Progenitor cell of endocrine pancreas (in vitro differentiated cells): ENCODE measurements around the gene HS6ST3. TPM values are rescaled to one million over a fixed set of nuclear protein-coding genes. Genes with fewer than 3 reads are reported as not detected.
"Not testable (repeated sequence)": the region's sequence is repeated elsewhere in the genome, so short reads cannot be mapped to it uniquely, and the experiment has no call there.

ENCODE experiments used
- DNase-seq: peaks from one replicate; pipeline ENCODE4 v3.0.0; 2021; ENCODE audit warnings: low spot score; ENCODE audit not compliant: unreplicated experiment
- H3K27ac Mint-ChIP-seq: 2 replicates; pipeline ENCODE4 v1.8.0; 2021; ENCODE audit warnings: mild to moderate bottlenecking, moderate library complexity, mixed read lengths
- H3K27me3 Mint-ChIP-seq: 2 replicates; pipeline ENCODE4 v1.8.0; 2021; ENCODE audit warnings: mixed read lengths
- H3K36me3 Mint-ChIP-seq: 2 replicates; pipeline ENCODE4 v1.8.0; 2022; ENCODE audit warnings: mixed read lengths; ENCODE audit not compliant: insufficient read depth
- H3K4me1 Mint-ChIP-seq: 2 replicates; pipeline ENCODE4 v1.8.0; 2021; ENCODE audit warnings: low read depth, mixed read lengths
- H3K4me3 Mint-ChIP-seq: 2 replicates; pipeline ENCODE4 v1.8.0; 2021; ENCODE audit warnings: low read depth, mild to moderate bottlenecking, moderate library complexity, mixed read lengths
- H3K9me3 Mint-ChIP-seq: 2 replicates; pipeline ENCODE4 v1.8.0; 2021; ENCODE audit warnings: low read depth, mixed read lengths
- total RNA-seq: library from RNA; stranded (reverse); gene quantifications from 2 replicates; pipeline ENCODE4 v1.2.1, GENCODE V29; 2021
- TF ChIP-seq, protein P1 (sequence below): fragments of 200-600 bp; sonication (generic); IDR thresholded peaks from one replicate; pipeline ENCODE4 v1.5.0; 2021; ENCODE audit warnings: antibody characterized with exemption, mild to moderate bottlenecking; ENCODE audit not compliant: unreplicated experiment

Gene HS6ST3
- total RNA-seq, 1 donor from 2014 or later = 0.84 TPM

DNA sequence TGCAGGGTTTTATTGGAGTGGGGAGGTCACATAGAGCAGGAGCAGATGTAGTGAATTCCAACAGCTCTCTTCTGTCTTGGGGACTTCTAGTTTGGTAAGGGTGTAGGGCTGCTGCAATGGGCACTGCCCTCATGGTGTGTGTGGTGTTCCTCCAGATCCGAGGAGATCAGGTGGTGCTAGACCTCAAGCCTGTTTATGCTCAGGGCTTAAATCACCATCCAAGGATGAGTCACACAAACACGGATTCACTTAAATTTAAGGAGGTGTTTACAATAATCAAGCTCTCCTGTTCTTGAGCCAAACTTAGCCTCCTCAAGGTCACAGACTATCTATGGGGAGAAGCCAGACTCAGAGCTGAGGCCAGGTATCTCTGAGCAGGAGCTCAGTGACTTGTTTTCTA is 23.0 kb downstream of the HS6ST3 start:
- H3K9me3 Mint-ChIP-seq = peaks cover 21% of the 10 kb centered on the region
- H3K27ac Mint-ChIP-seq = no peak overlapping the region
- H3K4me1 Mint-ChIP-seq = no peaks in the 10 kb centered on the region
- no peak for DNase-seq
- H3K4me3 Mint-ChIP-seq = no peak overlapping the region
- H3K36me3 Mint-ChIP-seq = peaks cover 1% of the 10 kb centered on the region
- TF ChIP-seq, protein P1, sequence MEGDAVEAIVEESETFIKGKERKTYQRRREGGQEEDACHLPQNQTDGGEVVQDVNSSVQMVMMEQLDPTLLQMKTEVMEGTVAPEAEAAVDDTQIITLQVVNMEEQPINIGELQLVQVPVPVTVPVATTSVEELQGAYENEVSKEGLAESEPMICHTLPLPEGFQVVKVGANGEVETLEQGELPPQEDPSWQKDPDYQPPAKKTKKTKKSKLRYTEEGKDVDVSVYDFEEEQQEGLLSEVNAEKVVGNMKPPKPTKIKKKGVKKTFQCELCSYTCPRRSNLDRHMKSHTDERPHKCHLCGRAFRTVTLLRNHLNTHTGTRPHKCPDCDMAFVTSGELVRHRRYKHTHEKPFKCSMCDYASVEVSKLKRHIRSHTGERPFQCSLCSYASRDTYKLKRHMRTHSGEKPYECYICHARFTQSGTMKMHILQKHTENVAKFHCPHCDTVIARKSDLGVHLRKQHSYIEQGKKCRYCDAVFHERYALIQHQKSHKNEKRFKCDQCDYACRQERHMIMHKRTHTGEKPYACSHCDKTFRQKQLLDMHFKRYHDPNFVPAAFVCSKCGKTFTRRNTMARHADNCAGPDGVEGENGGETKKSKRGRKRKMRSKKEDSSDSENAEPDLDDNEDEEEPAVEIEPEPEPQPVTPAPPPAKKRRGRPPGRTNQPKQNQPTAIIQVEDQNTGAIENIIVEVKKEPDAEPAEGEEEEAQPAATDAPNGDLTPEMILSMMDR = no peak
- H3K27me3 Mint-ChIP-seq = no peaks in the 10 kb centered on the region

DNA sequence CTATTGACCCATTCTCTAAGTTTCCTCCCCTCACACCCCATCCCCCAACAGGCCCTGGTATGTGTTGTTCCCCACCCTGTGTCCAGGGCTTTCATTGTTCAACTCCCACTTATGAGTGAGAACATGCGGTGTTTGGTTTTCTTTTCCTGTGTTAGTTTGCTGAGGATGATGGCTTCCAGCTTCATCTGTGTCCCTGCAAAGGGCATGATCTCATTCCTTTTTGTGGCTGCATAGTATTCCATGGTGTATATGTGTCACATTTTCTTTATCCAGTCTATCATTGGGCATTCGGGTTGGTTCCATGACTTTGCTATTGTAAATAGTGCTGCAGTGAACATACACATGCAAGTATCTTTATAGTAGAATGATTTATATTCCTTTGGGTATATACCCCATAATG is 25.5 kb downstream of the HS6ST3 start:
- H3K4me1 Mint-ChIP-seq, H3K27me3 Mint-ChIP-seq, H3K27ac Mint-ChIP-seq, DNase-seq, H3K4me3 Mint-ChIP-seq, H3K9me3 Mint-ChIP-seq, H3K36me3 Mint-ChIP-seq: not testable (repeated sequence)

DNA sequence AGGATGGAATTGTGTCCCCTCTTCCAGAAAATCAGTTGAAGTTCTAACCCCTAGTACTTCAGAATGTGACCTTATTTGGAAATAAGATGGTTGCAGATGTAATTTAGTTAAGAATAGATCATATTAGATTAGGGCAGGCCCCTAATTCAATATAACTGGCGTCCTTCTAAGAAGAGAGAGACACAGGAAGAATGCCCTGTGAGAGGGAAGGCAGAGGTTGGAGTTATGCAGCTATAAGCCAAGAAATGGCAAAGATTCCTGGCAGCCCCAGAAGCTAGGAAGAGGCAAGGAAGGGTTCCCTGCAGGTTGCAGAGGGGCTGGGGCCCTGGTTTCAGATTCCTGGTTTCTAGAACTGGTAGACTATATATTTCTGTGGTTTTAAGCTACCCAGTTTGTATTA is 30.0 kb downstream of the HS6ST3 start:
- no peaks in the 10 kb centered on the region for H3K27me3 Mint-ChIP-seq
- no peaks in the 10 kb centered on the region for H3K36me3 Mint-ChIP-seq
- TF ChIP-seq, protein P1 = no peak
- H3K4me1 Mint-ChIP-seq = no peaks in the 10 kb centered on the region
- no peak overlapping the region for H3K4me3 Mint-ChIP-seq
- no peak for DNase-seq
- H3K9me3 Mint-ChIP-seq = peaks cover 2% of the 10 kb centered on the region
- no peak overlapping the region for H3K27ac Mint-ChIP-seq

DNA sequence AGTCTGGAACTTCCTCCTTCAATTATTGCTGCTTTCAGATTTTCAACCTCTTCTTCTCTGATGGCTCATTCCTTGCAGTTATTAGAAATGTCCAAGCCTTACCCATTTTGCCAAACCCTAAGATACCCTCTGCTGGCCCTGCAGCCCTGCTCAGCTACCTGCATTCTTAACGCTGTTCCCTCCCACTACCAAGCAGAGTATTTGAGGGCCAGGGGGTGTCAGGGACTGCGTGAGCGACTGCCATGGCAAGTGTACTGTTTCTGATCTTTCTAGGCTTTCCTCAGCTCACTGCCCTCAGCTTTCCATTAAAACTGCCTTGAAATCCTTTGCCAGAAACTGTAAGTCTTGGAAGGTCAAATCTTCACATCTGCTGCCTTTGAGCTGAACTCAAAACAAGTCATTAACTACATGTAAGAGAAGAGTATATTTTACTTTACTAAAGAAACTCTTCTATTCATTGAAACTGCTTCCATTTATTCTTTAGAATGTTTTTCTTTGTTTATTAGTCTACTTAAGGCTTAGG is 41.0 kb downstream of the HS6ST3 start:
- DNase-seq = no peak
- Mint-ChIP-seq H3K36me3 (no peaks in the 10 kb centered on the region), H3K9me3 (no peaks in the 10 kb centered on the region), H3K27ac (no peak overlapping the region), H3K4me3 (no peak overlapping the region), H3K4me1 (no peaks in the 10 kb centered on the region), H3K27me3 (no peaks in the 10 kb centered on the region)
- TF ChIP-seq, protein P1 = no peak

DNA sequence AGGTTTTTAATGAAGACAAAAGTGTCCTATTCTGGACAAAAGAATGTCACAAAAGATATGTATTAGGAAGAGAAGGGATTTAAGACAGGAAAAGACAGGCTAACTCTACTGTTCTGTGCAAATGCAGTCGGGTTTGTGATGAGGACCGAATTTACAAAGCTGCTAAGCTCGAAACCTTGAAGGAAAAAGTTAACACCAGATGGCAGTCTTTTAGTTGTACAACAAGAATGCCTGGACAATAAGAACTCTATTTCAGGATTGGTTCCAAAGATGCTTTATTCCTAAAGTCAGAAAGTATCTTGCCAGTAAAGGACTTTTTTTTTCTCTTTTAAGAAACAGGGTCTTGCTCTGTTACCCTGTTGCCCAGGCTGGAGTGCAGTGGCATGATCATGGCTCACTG is 51.1 kb downstream of the HS6ST3 start:
- Mint-ChIP-seq H3K27ac (no peak overlapping the region), H3K9me3 (no peaks in the 10 kb centered on the region), H3K36me3 (no peaks in the 10 kb centered on the region), H3K4me3 (no peak overlapping the region), H3K4me1 (no peaks in the 10 kb centered on the region), H3K27me3 (peaks cover 4% of the 10 kb centered on the region)
- no peak for DNase-seq
- TF ChIP-seq, protein P1 = peak; percentile 44

DNA sequence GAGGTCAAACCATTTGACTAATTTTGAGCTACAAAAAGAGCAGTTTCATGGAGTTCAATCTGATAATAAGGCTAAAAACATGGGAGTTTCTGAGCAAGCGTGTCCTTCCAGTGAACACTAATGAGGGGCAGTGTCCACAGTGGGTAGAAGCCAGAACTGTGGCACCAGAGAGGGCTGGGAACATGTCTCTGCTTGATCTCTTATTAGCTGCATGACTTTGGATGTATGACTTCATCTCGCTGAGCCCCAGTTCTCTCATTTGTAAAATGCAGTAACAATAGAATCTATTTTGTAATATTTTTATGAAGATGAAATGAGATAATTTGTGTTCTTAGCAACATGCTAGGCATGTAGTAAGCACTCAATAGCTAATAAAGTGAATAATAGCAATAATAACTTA is 69.8 kb downstream of the HS6ST3 start:
- Mint-ChIP-seq H3K4me3 (no peak overlapping the region), H3K4me1 (peaks cover 21% of the 10 kb centered on the region), H3K36me3 (no peaks in the 10 kb centered on the region)

More for the DNA sequence above, 69.8 kb downstream of the HS6ST3 start:
- DNase-seq = no peak
- H3K27me3 Mint-ChIP-seq = peaks cover 10% of the 10 kb centered on the region
- TF ChIP-seq, protein P1 = no peak
- no peak overlapping the region for H3K27ac Mint-ChIP-seq
- no peaks in the 10 kb centered on the region for H3K9me3 Mint-ChIP-seq
